H1 (cell line): ENCODE results near the gene LPP. TPM values are rescaled to one million over a fixed set of nuclear protein-coding genes. Genes with fewer than 3 reads are reported as not detected.

Experiments used
- CTCF ChIA-PET: fragments of 300-600 bp; sonication (Branson Sonifier 250); formaldehyde crosslinking; loops from one replicate; lab custom pipeline; 2021; ENCODE audit not compliant: partially characterized antibody; lab: Charles Lee
- POLR2A ChIA-PET: fragments of 300-600 bp; sonication (Branson Sonifier 250); formaldehyde crosslinking; loops from one replicate; lab custom pipeline; 2021; ENCODE audit warnings: inconsistent platforms; ENCODE audit not compliant: partially characterized antibody; lab: Charles Lee
- DNase-seq, 2 experiments: peaks; one replicate each; pipeline versions ENCODE4 v3.0.0 to v3.0.0-alpha.2; 2010 to 2022; ENCODE audit warnings: low spot score in 2 of 2, low read depth in 1 of 2, mixed read lengths in 1 of 2
- FAIRE-seq: peaks from 2 replicates; lab custom pipeline; 2011; peaks lifted over from hg19 to GRCh38; lab: Jason Lieb, UNC
- H2AFZ ChIP-seq: 2 replicates; pipeline ENCODE4 v1.8.1; 2012; ENCODE audit warnings: low read length, inconsistent platforms
- H2AK5ac ChIP-seq: 2 replicates; pipeline ENCODE4 v1.6.1; 2013; ENCODE audit warnings: low read depth, low read length
- H2BK120ac ChIP-seq: replicated peaks from 2 replicates; pipeline ENCODE3; 2013; ENCODE audit warnings: low read depth, low read length, inconsistent platforms
- H2BK12ac ChIP-seq: 2 replicates; pipeline ENCODE4 v1.6.1; 2013; ENCODE audit warnings: low read depth, low read length
- H2BK15ac ChIP-seq: 2 replicates; pipeline ENCODE4 v1.6.1; 2013; ENCODE audit warnings: low read length
- H2BK20ac ChIP-seq: 2 replicates; pipeline ENCODE4 v1.6.1; 2013; ENCODE audit warnings: low read length
- H2BK5ac ChIP-seq: 2 replicates; pipeline ENCODE4 v1.6.1; 2013; ENCODE audit warnings: low read depth, low read length
- H3K14ac ChIP-seq: 2 replicates; pipeline ENCODE4 v1.6.1; 2013; ENCODE audit warnings: inconsistent platforms; ENCODE audit not compliant: insufficient read length
- H3K18ac ChIP-seq: 2 replicates; pipeline ENCODE4 v1.6.1; 2013; ENCODE audit warnings: low read length; ENCODE audit errors: extremely low read depth
- H3K23ac ChIP-seq: 2 replicates; pipeline ENCODE4 v1.6.1; 2013; ENCODE audit warnings: inconsistent platforms; ENCODE audit not compliant: insufficient read length
- H3K23me2 ChIP-seq: 2 replicates; pipeline ENCODE4 v1.6.1; 2013; ENCODE audit warnings: low read depth, low read length
- H3K27ac ChIP-seq: 2 replicates; pipeline ENCODE4 v1.6.1; 2011; ENCODE audit warnings: low read depth, low read length, inconsistent platforms
- H3K27me3 ChIP-seq, 4 experiments: replicated peaks in 1 of 4; 1 replicate in 1 of 4; 2 replicates in 3 of 4; pipeline versions ENCODE4 v1.6.1 to v1.8.1; 2011 to 2013; ENCODE audit warnings: low read length in 3 of 4, mild to moderate bottlenecking in 3 of 4, inconsistent platforms in 2 of 4, mixed read lengths in 2 of 4, moderate library complexity in 1 of 4; ENCODE audit not compliant: control insufficient read depth in 3 of 4, insufficient read depth in 3 of 4; ENCODE audit errors: extremely low read depth in 1 of 4
- H3K36me3 ChIP-seq, 4 experiments: 2 replicates each; pipeline versions ENCODE4 v1.6.1 to v1.8.1; 2011 to 2013; ENCODE audit warnings: mild to moderate bottlenecking in 4 of 4, low read length in 3 of 4, moderate library complexity in 2 of 4, control low read depth in 1 of 4, inconsistent platforms in 1 of 4; ENCODE audit not compliant: insufficient read depth in 4 of 4, control insufficient read depth in 2 of 4
- H3K4ac ChIP-seq: replicated peaks from 2 replicates; pipeline ENCODE3; 2013; ENCODE audit warnings: low read length, low read depth, mixed read lengths, inconsistent platforms; ENCODE audit not compliant: insufficient read length
- H3K4me1 ChIP-seq, 4 experiments: replicated peaks in 1 of 4; 1 replicate in 1 of 4; 2 replicates in 3 of 4; pipeline versions ENCODE4 v1.6.1 to v1.8.1; 2011 to 2013; ENCODE audit warnings: low read length in 3 of 4, inconsistent platforms in 2 of 4, mixed read lengths in 1 of 4; ENCODE audit not compliant: insufficient read depth in 4 of 4, control insufficient read depth in 3 of 4
- H3K4me2 ChIP-seq, 2 experiments: 2 replicates each; pipeline versions ENCODE4 v1.6.1 to v1.8.1; 2011 to 2013; ENCODE audit warnings: low read depth in 2 of 2, low read length in 2 of 2, control low read depth in 1 of 2, inconsistent platforms in 1 of 2, mild to moderate bottlenecking in 1 of 2; ENCODE audit not compliant: insufficient read depth in 1 of 2
- H3K4me3 ChIP-seq, 4 experiments: fragments of 200-600, 300-600 bp in 1 of 4; sonication (generic), shearing (Covaris generic), sonication (Bioruptor Twin) in 1 of 4; 2 replicates each; pipeline versions ENCODE4 v1.5.1 to v1.8.1; 2011 to 2016; ENCODE audit warnings: low read length in 4 of 4, low read depth in 3 of 4, control low read depth in 2 of 4, inconsistent platforms in 2 of 4, mild to moderate bottlenecking in 2 of 4, mixed read lengths in 1 of 4, moderate library complexity in 1 of 4; ENCODE audit not compliant: insufficient read depth in 2 of 4; ENCODE audit errors: extremely low read depth in 1 of 4
- H3K56ac ChIP-seq: replicated peaks from 2 replicates; pipeline ENCODE3; 2013; ENCODE audit warnings: low read depth, mild to moderate bottlenecking, mixed read lengths, low read length, inconsistent platforms; ENCODE audit not compliant: insufficient read length
- H3K79me1 ChIP-seq: 2 replicates; pipeline ENCODE4 v1.6.1; 2013; ENCODE audit warnings: low read depth, low read length, control low read depth
- H3K79me2 ChIP-seq, 2 experiments: 2 replicates each; pipeline versions ENCODE4 v1.6.1 to v1.8.1; 2012 to 2013; ENCODE audit warnings: low read length in 2 of 2, mild to moderate bottlenecking in 2 of 2, inconsistent platforms in 1 of 2; ENCODE audit not compliant: insufficient read depth in 2 of 2, control insufficient read depth in 1 of 2
- H3K9ac ChIP-seq, 4 experiments: replicated peaks in 1 of 4; 1 replicate in 1 of 4; 2 replicates in 3 of 4; pipeline versions ENCODE4 v1.6.1 to v1.8.1; 2011 to 2013; ENCODE audit warnings: low read depth in 3 of 4, low read length in 3 of 4, control low read depth in 2 of 4, mild to moderate bottlenecking in 2 of 4, moderate library complexity in 2 of 4, inconsistent platforms in 1 of 4; ENCODE audit errors: extremely low read depth in 1 of 4
- H3K9me3 ChIP-seq, 2 experiments: 2 replicates each; pipeline versions ENCODE4 v1.6.1 to v1.8.1; 2012 to 2013; ENCODE audit warnings: mild to moderate bottlenecking in 2 of 2, moderate library complexity in 2 of 2, control low read depth in 1 of 2, inconsistent platforms in 1 of 2, low read depth in 1 of 2, low read length in 1 of 2, mixed read lengths in 1 of 2; ENCODE audit not compliant: insufficient read depth in 2 of 2
- H4K20me1 ChIP-seq, 2 experiments: replicated peaks in 1 of 2; 2 replicates each; pipeline versions ENCODE3 to v1.8.1; 2011 to 2013; ENCODE audit warnings: inconsistent platforms in 2 of 2, low read length in 2 of 2, mild to moderate bottlenecking in 1 of 2; ENCODE audit not compliant: insufficient read depth in 2 of 2, control insufficient read depth in 1 of 2
- H4K5ac ChIP-seq: 2 replicates; pipeline ENCODE4 v1.6.1; 2013; ENCODE audit warnings: low read length, low read depth, mixed read lengths, inconsistent platforms; ENCODE audit not compliant: insufficient read length
- H4K8ac ChIP-seq: 2 replicates; pipeline ENCODE4 v1.8.0; 2013; ENCODE audit warnings: mild to moderate bottlenecking, moderate library complexity, low read length, inconsistent platforms; ENCODE audit not compliant: insufficient read depth; ENCODE audit errors: extremely low read depth
- H4K91ac ChIP-seq: replicated peaks from 2 replicates; pipeline ENCODE3; 2013; ENCODE audit warnings: low read length, mixed read lengths, inconsistent platforms; ENCODE audit not compliant: insufficient read length
- ASH2L ChIP-seq: fragments of 200-600, 300-600 bp; sonication (generic); IDR thresholded peaks from one replicate; pipeline ENCODE4 v1.7.1; 2017; ENCODE audit warnings: low read length
- CHD2 ChIP-seq: IDR thresholded peaks from 2 replicates; pipeline ENCODE4 v1.6.1; 2012; ENCODE audit warnings: low read length, improper control_type of control experiment
- CTBP2 ChIP-seq: IDR thresholded peaks from 2 replicates; pipeline ENCODE4 v1.7.0; 2011; ENCODE audit warnings: borderline replicate concordance, mild to moderate bottlenecking, moderate library complexity, mixed read lengths, low read length; ENCODE audit not compliant: insufficient read depth, insufficient read length
- EP300 ChIP-seq, 2 experiments: IDR thresholded peaks; 1 replicate in 1 of 2; 2 replicates in 1 of 2; pipeline ENCODE4 v1.6.1; 2011 to 2012; ENCODE audit warnings: low read depth in 2 of 2, low read length in 2 of 2, mild to moderate bottlenecking in 2 of 2, borderline replicate concordance in 1 of 2, inconsistent platforms in 1 of 2, moderate library complexity in 1 of 2
- HDAC2 ChIP-seq, 2 experiments: fragments of 300-600 bp in 1 of 2; sonication (generic) in 1 of 2; IDR thresholded peaks; 2 replicates each; pipeline ENCODE4 v1.6.1; 2011 to 2012; ENCODE audit warnings: low read depth in 2 of 2, low read length in 2 of 2, mild to moderate bottlenecking in 2 of 2, moderate library complexity in 2 of 2, borderline replicate concordance in 1 of 2, inconsistent platforms in 1 of 2
- HDAC6 ChIP-seq: IDR thresholded peaks from one replicate; pipeline ENCODE4 v1.7.1; 2012; ENCODE audit warnings: low read depth, mild to moderate bottlenecking, inconsistent platforms, low read length, moderate library complexity
- NANOG ChIP-seq: IDR thresholded peaks from 2 replicates; pipeline ENCODE4 v1.6.1; 2011; ENCODE audit warnings: low read length, low read depth, mild to moderate bottlenecking, inconsistent platforms; ENCODE audit not compliant: insufficient read depth, poor library complexity, severe bottlenecking
- RFX5 ChIP-seq: IDR thresholded peaks from 2 replicates; pipeline ENCODE4 v1.6.1; 2011; ENCODE audit warnings: low read depth, low read length, improper control_type of control experiment, borderline replicate concordance
- SIRT6 ChIP-seq: IDR thresholded peaks from one replicate; pipeline ENCODE4 v1.7.1; 2012; ENCODE audit warnings: low read length, inconsistent platforms
- SUZ12 ChIP-seq: fragments of 200-600 bp; sonication (generic); IDR thresholded peaks from 2 replicates; pipeline ENCODE4 v1.6.1; 2012; ENCODE audit warnings: mild to moderate bottlenecking, inconsistent platforms, low read length, moderate library complexity, mixed read lengths
- USF2 ChIP-seq: IDR thresholded peaks from 2 replicates; pipeline ENCODE4 v1.6.1; 2011; ENCODE audit warnings: low read length, improper control_type of control experiment
- ZNF274 ChIP-seq: IDR thresholded peaks from 2 replicates; pipeline ENCODE4 v1.7.0; 2012; ENCODE audit warnings: low read length, borderline replicate concordance; ENCODE audit errors: extremely low read depth
- WGBS, 2 experiments: shearing (Covaris generic) in 1 of 2; methylation state at CpG; one replicate each; pipeline versions ENCODE4 v1.1.6 to v1.1.7; 2013 to 2015; ENCODE audit warnings: low lambda C conversion rate in 2 of 2, mixed read lengths in 2 of 2, inconsistent platforms in 1 of 2, low coverage in 1 of 2, missing lambda C conversion rate in 1 of 2; ENCODE audit not compliant: insufficient replicate concordance in 2 of 2, insufficient coverage in 1 of 2, insufficient read length in 1 of 2; ENCODE audit errors: extremely low coverage in 1 of 2, missing lambda C conversion rate in 1 of 2; 5-methylcytosine and 5-hydroxymethylcytosine counted together
- polyA plus RNA-seq, 7 experiments: library from polyadenylated mRNA; depleted of rRNA in 3 of 7; stranded (reverse) in 5 of 7; unstranded in 2 of 7; fragments of >200 nt in 5 of 7; fragments of 200-250 nt in 2 of 7; gene quantifications; 1 replicate in 5 of 7; 2 replicates in 1 of 7; 4 replicates in 1 of 7; pipeline versions ENCODE4 v1.2.1 to v1.2.3, GENCODE V29; 2011 to 2013; ENCODE audit warnings: missing spikeins in 2 of 7, mixed read lengths in 2 of 7
- total RNA-seq: library from RNA; stranded (reverse); fragmentation: NEBNext Ultra II Directional; extraction: Animal tissue kit (Norgen Biotek cat#: 25700); gene quantifications from 2 replicates; pipeline ENCODE4 v1.2.1, GENCODE V29; 2021

Gene LPP
- total and polyA plus RNA-seq, 2 of the 8 experiments (the other 6 are each of a cell fraction or from before 2014, with no cell fraction given): 10.0 to 53.3 TPM

GRCh38 chr3:188643736-188644135, 489.8 kb downstream of the LPP start:
- POLR2A ChIA-PET: no interaction called here
- H4K8ac ChIP-seq: no peak overlapping the region
- TF ChIP-seq USF2 (no peak), NANOG (no peak), HDAC6 (no peak), CHD2 (no peak), ZNF274 (no peak), HDAC2 (IDR thresholded peaks at IDR 0.05; ENCODE audit: borderline replicate concordance in 1 of 2, low read depth in 2 of 2, low read length in 2 of 2) (no peak), RFX5 (no peak), ASH2L (no peak), SUZ12 (no peak), CTBP2 (no peak), EP300 (IDR thresholded peaks at IDR 0.05; ENCODE audit: borderline replicate concordance in 1 of 2, low read depth in 2 of 2, low read length in 2 of 2) (no peak), SIRT6 (no peak)

More at GRCh38 chr3:188643736-188644135, 489.8 kb downstream of the LPP start:
- no peak overlapping the region for H3K14ac ChIP-seq
- CTCF ChIA-PET: interaction anchor here (1.1 to 2.4 kb wide), 2 partner anchors 20 to 28 kb away, joined by 3 to 9 read pairs; no protein-coding TSS in a partner anchor
- no peak overlapping the region for H3K4ac ChIP-seq
- H3K36me3 ChIP-seq: no peaks in the 10 kb centered on the region
- no peak overlapping the region for H2BK15ac ChIP-seq
- peaks cover 0 to 2% of the 10 kb centered on the region in 2 experiments; a peak in 1 of 4 replicates for H3K9me3 ChIP-seq
- H4K5ac ChIP-seq: no peak overlapping the region
- DNase-seq (no peak), FAIRE-seq (no peak)
- H3K79me1 ChIP-seq: no peaks in the 10 kb centered on the region
- H2BK12ac ChIP-seq: no peak overlapping the region
- no peaks in the 10 kb centered on the region for H3K27me3 ChIP-seq
- H2BK20ac ChIP-seq: no peak overlapping the region
- 89% methylated on average over 3 of the region's 3 CpGs; no CpG with 5 or more reads in 1 of the 2 experiments for WGBS, 2 experiments
- H2AK5ac ChIP-seq: no peak overlapping the region
- no peak overlapping the region for H3K18ac ChIP-seq
- H3K23me2 ChIP-seq: no peaks in the 10 kb centered on the region
- H3K4me2 ChIP-seq: no peak overlapping the region
- H4K20me1 ChIP-seq: no peaks in the 10 kb centered on the region
- H3K4me1 ChIP-seq: no peaks in the 10 kb centered on the region
- H2AFZ ChIP-seq: no peak overlapping the region
- no peak overlapping the region for H3K56ac ChIP-seq
- H3K79me2 ChIP-seq: no peaks in the 10 kb centered on the region
- no peak overlapping the region for H3K9ac ChIP-seq
- no peak overlapping the region for H2BK5ac ChIP-seq
- H4K91ac ChIP-seq: no peak overlapping the region
- H3K27ac ChIP-seq: no peak overlapping the region
- no peak overlapping the region for H2BK120ac ChIP-seq
- no peak overlapping the region for H3K4me3 ChIP-seq
- no peak overlapping the region for H3K23ac ChIP-seq
